CD4-positive, alpha-beta T cell treated with Interleukin-12 subunit alpha and Interleukin-12 subunit beta, for 1 hour (primary cell): Measurements from ENCODE around the gene SORCS2.

Experiments used
- DNase-seq: peaks from one replicate; pipeline ENCODE4 v3.0.0-alpha.2; 2020

The SORCS2 gene

DNA sequence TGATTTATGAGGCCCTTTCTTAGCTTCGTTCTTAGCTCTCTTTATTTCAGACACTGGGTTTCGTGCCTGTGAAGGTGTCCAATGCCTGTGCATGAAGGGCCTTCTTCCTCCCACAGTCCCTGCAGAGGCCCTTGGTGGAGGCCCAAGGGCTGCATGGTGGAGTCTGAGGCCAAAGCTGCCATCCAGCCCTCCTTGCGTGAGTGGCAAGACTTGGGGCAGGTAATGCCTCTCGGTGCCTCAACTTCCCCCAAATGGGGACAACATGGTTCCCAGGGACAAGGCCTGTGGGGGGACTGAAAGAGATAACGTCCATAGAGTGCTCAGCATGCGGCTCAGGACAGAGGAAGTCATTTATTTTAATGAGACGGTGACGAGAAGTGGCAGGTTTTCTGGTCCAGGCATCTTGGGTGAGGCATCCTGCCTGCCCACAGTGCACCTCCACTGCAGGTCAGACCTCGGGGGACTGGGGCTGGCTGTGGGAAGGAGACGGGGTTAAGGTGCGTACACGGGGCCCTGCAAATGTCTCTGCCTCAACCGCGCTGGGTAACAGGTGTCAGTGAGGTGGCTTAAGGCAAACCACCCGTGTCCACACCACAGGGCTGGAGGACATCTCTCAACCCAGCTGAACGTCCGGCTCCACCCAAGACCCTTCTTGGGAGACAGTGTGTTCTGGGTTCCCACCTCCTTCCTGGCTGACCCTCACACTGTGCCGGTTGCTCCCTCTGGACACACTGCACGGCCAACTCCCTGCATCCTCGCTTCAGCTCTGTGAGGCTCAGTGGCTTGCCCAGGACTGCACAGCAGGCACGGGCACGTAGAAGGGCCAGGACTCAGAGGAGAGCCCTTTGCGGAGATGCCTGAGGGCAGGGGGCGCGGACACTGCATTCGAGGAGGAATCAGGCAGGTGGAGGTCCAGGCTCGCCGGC lies 191.9 kb downstream of the SORCS2 start:
- DNase-seq = no peak

DNA sequence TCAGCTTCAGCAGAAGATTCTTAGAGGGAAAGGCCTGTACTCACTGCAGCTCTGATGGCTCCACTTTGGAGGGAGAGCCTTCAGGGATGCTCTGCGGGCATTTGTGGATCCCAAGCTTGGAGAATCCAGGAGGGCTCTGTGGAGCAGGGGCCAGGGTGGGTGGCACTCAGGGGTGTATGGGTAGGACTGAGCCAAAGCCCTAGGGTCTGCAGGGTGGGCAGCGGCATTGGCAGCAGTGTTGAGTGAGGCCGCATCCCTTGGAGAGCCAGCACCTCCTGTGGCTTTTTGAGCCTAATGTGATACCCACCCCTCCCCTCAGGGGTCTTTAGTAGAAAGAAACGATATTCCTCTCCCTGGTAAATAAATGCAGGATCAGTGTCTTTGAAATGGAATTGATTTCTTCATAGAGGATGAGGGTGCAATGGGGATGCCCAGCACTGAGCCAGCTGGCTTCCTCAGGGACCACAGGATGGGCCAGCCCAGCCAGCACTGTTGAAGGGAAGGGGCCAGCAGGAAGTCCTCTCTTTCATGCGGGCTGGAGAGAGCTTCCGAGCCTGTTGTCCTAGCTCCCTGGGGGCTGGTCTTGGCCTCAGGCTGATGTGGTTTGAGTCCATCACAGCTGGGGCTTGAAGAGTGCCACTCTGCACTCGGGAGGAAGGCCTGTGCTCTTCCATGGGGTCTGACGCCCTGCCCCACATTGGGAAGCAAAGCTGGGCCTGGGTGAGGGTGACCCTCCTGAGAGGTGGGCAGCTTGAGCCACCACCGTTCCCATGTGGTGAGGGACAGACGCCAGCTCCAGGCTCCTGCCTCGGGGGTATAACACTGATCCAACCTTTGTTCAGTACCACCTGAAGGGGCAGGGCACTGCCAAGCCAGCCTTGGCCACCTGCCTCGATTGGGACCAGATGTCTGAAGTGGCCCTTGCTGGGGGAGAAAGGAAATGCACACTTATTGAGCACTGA lies 192.9 kb downstream of the SORCS2 start:
- no peak for DNase-seq

DNA sequence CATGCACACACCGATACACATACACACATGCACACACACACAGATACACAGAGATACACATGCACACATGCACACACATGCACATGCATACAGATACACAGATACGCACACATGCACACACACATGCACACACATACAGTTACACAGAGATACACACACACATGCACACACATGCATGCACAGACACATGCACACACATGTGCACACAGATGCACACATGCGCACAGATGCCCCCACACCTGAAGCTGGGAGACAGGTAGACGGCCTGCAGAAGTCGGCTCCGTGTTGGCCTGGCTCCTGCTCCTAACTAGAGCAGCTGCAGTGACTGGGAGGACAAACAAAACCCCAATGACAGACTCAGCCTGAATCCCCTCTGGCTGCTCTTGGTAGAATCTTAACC lies 195.6 kb downstream of the SORCS2 start:
- DNase-seq = no peak

DNA sequence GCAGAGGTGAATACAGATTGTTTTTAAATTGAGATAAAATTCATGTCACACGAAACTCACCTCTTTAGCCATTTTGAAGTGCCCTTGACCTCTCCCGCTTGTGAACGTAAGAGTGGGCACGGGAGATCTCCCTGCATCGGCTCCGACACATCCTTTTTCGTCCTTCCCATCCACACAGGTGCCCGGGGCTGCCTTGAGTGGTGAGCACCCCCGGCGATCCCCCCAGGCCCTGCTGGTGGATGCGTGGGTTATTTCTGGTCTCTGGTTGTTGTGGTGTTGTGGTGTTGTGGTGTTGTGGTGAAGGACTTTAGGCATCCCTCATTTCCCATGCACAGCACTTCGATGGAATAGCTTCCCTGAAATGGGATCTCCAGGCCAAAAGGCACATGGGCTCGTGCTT lies 196.3 kb downstream of the SORCS2 start:
- DNase-seq = no peak

DNA sequence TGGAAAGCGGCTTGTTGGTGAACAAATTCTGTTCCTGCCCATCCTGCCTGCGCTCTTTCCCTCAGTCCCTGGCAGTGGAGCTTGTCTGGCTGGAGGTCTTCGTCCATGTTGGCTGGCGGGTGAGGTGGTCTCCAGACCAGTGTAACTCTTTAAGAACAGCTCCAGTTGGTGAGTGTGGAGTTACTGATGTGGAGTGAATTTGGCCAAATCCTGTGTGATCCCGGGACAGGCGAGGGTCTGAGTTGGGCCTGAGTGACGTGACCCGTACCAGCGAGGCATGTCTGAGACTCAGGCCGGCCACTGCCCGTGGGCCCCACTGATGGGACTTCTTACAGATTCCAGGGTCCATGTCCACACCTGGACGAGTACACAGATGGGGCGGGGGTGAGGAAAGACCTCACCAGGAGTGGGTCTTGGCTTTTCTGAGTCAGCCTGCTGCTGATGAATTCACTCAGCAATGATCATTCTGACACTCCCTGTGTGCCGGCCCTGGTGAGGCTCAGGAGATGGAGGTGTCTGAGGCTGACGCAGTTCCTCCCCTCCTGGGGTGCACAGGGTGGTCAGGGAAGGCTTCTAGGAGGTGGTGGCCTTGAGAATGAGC lies 196.9 kb downstream of the SORCS2 start:
- no peak for DNase-seq

DNA sequence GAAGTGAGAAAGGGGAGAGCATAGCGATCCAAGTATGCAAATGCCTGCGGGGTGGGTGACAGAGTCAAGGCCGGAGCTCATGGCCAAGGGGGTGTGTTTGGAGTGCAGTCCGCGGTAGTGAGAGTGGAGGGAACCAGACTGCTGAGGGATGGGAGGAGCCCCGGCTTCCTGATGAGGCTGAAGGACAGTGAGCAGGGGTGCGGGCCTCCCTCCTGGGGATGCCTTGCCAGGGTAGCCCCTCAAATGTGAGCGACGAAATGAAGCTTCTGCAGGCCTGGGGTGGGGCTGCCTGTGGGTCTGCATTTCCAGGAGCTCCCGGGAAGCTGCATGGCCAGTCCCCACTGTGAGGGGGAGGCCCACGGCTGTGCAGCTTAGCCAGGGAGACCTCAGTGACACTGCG lies 197.4 kb downstream of the SORCS2 start:
- no peak for DNase-seq

DNA sequence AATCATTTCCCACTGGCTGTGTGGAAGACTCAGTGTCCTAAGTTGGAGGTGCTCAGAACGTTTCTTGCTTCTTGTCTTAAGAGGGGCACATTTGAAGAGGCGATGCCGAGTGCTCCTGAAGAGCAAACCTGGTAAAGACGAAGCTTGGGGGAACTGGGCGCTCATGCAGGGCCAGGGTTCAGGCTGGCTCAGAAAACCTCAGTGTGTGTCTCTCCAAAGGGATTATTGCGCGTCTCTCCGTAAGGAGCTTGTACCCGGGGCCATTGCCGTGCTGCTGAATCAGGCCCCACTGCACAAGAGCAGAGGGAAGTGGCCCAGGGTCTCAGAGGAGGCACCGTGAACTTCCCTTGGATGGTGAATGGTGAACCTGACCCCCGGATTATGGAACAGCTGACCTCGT lies 198.0 kb downstream of the SORCS2 start:
- DNase-seq = no peak

DNA sequence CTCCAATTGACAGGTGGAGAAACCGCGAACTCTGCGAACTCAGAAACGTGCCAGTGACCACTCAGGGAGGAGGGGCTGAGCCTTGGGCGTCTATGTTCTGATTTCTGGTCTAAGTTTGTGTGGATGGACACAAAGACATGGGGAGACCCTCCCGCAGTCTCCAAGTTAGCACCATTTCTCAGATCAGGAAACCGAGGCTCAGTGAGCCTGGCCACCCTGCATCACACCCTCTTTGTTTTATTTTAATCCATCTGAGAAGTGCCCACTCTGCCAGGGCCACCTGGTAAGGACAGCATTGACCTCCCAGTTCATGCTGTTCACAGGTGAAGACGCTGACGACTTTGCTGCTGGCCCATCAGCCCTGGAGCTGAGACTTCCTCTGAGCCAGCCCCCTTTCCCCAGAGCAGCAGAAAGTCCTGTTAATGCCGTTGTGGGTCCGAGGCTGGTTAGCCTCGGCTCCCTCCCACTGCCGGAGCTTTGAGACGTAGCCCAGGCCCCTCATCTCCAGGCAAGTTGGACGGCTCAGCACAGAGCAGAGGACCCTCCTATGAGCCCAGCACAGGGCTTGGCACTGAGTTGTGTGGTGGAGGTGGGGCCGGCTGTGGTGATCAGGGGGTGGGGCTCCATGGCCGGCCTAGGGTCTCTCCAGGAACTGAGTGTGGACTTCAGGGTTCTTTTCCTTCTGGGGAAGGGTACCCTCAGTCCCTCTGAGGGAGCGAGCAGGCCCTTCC lies 198.7 kb downstream of the SORCS2 start:
- DNase-seq = no peak

DNA sequence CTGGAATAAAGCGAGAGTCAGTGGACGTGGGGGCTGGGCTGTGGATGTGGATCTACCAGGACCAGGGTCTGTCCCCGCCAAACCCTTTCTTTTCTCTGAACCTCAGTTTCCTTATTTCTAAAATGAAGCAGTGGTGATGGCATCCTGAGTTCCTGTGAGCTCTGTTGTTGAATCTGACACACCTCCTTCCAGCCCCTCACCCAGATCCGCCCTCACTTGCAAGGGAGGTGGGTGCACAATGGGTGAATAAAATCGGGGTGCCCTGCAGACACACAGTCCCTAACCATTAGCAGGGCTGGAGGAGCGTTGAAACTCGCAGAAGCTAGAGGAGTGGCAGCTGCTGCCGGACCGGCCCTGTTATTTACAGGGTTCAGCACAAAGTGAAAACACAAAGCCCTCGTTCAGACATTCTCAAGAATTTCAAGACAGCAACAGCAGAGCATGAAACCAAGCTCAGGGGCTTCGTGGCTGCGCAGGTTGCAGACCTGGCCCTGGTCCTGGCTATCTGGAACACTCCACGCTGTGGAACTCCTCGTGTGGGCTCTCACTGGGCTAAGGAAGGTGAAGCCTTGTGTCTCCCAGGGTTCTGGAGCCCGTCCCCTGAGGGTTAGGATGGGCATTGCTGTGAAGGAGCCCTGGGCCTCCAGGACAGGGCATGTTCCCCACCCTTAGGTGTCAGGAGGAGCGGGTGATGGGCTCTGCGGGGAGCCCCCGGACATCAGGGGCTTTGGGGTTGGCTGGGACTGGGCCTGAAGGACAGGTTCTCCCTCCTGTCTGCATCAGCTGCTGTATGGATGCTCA lies 199.5 kb downstream of the SORCS2 start:
- DNase-seq = no peak

DNA sequence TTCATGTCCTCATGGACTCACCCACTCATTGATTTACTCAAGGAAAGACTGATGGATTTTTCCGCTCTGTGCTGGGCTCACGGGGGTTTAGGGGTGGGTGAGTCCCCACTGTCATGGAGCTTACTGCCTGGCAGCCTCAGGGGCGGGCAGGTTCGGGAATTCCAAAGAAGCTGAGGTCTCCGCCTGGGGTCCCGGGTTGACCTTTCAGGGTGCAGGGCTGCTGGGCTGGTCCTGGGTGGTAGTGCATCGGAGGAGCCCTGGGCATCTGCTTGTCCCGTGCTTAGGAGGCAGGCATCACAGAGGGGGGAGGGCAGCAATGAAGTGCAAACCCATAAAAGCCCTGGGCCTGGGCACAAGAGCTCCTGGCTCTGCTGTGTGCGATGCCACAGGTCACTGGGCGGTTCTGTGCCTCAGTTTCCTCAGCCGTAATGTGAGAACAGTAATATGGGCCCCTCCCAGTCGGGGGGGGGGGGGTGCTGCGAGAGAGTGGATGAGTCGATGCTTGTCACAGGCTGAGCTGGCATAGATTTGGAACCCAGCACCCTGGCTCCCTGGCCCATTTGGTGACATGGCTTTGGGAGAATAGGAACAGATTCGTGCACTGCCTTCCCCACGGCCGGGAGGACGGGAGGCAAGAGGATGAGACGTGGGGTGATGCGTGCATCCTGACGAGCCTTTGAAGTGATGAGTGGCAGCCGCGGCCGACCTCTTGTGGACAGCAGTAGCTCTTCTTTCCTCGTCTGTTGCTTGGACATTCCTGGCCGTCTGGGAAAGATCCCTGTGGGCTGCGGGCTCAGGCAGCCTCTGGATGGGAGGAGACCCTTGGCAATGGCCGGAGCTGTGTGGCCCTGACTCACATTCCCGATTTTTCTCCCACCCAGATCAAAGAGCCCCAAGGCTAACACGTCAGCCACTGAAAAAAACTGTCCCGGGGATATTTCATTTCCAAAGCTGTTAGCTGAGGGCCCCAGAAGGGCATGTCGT lies 200.4 kb downstream of the SORCS2 start:
- no peak for DNase-seq

DNA sequence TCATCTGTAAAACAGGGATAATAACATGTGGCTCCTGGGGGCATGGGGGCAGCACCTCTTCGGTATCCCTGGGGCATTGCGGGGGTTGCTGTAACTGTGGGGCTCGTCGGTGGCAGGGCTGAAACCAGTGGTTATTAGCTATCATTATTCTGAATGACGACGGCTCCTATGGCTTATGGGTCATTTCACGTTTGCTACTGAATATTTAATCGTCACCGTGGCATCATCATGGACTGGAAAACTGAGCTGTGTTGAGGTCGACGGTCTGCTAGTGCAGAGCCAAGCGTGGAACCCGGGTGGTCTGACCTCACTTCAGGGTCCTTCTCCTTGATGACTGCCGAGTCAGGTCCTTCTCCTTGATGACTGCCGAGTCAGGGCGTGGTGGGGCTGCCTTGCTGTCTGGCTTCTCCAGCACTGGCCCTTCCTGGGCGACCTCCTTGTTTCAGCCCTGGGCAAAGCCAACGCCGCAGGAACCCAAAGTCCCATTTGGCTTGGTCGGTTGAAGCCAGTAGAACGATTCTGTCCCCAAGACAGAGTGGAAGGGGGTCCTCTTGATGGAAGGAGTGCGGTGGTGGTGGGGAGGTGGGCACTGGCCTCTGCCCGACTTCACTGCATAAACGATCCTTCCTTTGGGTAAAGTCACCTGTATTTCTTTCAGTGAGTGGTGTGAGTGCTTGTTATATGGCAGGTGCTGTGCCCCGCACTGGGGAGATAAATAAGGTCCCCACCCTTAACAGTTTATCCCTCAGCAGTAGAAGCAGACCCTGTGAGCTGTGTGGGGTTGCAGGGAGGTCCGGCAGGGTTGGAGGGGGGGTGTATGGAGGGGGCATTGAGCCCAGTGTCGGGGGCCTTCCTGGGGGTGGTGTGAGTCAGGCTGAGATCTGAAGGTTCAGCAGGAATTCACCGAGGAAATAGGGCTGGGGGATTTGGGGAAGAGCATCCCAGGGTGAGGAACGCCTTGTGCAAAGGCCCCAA lies 201.6 kb downstream of the SORCS2 start:
- no peak for DNase-seq

DNA sequence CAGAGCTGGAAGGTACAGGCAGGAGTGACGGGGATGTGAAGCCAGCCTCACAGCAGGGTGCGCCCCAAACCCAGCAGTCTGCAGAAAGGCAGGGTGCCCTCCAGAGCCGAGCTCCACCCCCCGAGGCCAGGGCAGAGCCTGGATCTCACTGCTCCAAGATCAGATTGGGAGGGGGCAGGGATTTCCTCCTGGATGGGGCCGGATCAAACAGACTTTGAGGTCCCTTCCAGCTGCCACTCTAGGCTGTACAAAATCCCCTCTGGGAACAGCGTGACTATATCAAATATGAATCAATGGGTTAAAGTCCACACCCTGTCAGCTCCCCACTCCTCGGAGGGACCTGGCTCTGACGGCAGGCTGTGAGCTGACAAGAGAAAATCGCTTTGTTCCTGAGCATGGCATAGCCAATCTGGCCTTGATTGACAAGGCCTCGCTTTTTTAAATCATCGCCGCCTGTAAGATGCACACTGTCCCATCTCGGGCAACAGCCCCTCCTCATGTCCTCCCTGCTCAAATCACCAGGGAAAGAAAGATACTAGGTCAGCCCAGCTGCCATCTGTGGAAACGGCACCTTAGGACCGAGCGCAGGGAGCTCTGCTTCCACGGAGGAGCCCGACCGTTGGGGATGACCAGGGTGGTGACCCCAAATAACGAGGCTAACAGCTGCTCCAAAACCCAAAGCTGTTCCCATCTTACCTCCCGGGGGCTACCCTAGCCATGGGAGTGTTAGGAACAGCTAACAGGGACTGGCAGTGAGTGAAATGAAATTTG lies 202.5 kb downstream of the SORCS2 start:
- no peak for DNase-seq

DNA sequence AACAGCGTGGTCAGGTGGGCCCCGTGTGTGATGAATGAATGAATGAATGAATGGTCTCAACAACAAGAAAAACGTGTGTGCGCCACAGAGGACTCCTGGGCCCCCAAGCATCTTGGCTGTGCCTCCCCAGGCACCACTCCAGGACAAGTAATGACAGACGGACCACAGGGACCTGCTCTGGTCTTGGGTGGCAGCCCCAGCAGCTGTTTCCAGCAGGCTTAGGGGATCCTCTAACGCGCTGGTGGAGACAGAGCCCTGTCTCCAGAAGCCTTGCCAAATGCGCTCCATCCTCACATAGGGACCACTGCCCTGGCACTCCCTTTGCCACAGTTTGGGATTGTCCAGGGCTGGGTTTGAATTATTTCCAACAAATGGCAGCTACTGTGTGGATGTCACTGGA lies 203.3 kb downstream of the SORCS2 start:
- DNase-seq = no peak

DNA sequence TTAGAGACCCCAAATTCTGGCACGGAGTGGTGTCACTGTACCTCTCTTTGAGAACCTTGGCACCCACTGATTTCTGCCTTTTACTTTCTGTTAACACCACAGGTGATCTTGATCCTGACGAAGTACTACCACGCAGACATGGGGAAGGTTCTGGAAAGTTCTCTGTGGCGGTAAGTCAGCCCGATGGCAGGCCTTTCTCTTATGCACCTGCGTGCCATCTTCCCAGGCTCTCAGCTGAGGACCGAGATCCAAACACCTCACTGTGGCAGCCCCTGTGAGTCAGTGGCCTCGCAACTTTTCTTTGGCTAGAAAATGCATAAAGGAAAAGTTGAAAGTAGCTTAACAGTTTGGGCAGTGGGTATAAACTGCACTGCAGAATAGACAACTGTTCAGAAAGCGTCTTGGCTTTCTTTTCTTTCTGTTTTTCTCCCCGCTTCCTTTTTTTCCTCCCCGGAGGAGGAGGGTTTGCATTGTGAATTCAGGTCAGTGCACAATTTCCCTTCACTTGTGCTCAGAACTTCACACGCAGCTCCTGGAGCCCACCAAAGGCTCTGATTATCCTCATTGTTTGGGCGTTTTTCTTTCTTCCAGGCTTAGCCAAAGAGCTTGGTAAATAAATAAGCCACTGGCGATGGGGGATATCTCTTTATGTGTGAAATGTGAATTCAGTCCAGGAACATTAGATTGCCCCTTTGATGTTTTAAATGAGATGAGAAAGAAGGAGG lies 204.0 kb downstream of the SORCS2 start:
- DNase-seq = no peak

DNA sequence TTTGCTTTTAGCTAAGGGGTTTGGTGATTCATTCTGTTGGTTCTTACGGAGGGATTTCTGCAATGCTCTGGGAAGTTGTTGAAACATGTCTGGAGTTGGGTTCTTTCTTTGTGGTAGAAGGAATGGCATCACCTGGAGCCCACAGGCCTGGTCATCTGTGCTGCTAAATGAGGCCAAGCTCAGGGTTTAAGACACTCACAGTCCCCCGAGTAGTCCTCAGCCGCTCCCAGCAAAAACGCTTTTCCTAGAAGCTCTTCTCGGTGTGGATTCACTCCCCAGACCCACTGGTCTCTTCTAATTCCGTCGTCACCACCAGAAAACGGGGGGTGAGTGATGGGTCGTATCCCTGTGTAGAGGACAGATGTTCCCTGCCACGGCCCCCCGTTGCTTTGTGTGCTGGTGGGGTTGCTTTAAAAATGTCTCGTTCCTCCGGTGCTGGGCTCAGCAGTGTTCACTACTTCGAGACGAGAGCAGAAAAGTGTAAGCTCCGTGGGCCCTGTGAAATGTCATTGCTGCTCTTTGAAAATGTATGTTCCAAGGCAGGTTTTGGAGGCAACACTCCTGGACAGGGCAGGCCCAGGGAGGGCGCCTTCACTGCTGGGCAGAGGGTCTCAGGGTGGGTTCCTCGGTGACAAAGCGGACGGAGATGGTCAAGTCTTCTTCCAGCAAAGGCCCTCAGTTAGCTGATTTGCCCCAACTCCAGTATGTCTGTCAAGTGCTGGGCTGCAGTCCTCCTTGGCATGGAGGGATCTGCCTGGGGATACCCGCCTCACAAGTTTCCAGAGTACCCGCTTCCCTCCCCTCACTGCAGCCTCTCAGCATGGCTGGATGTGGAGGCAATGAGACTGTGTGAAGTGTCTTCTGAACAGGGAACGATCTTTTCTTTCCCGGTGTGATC lies 205.1 kb downstream of the SORCS2 start:
- no peak for DNase-seq

DNA sequence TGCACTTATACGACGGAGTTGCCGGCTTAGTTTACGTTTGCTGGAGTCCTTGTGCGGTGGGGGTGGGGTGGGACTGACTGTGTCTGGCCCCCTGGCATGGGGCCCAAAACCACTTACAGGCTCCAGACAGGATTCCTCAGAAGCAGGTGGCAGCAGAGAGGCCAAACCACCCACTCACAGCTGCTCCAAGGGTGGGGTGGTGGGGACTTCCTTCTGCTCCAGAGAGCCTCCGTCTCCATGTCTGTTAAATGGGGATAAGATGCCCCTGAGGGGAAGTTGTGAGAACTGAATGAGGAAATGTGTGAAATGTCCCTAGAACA lies 205.7 kb downstream of the SORCS2 start:
- DNase-seq = no peak
